ENCODE data around the gene ZNF318. TPM values are rescaled to one million over a fixed set of nuclear protein-coding genes. Genes with fewer than 3 reads are reported as not detected.

Gene ZNF318
- total RNA-seq, 1 experiment from 2014 or later = 8.1 TPM

Other genes starting within 250 kb of the ZNF318 start
- 48.3 and 52.2 TPM in 2 replicates for gene SRF, start 198.4 kb downstream of the ZNF318 start, total RNA-seq (2014; rRNA removed; shearing (Covaris generic))
- 9.4 and 10.9 TPM in 2 replicates for gene CUL9, start 187.5 kb downstream of the ZNF318 start, total RNA-seq (2014; rRNA removed; shearing (Covaris generic))
- 73.6 and 85.3 TPM in 2 replicates for gene DNPH1, start 140.2 kb downstream of the ZNF318 start, total RNA-seq (2014; rRNA removed; shearing (Covaris generic))
- gene TTBK1, start 126.2 kb downstream of the ZNF318 start, total RNA-seq (2014; rRNA removed; shearing (Covaris generic)) = not detected in 2 replicates
- gene SLC22A7, start 71.4 kb downstream of the ZNF318 start, total RNA-seq (2014; rRNA removed; shearing (Covaris generic)) = not detected in 2 replicates
- gene CRIP3, start 60.8 kb downstream of the ZNF318 start, total RNA-seq (2014; rRNA removed; shearing (Covaris generic)) = 20.1 and 28.1 TPM in 2 replicates
- 17.3 and 18.4 TPM in 2 replicates for gene ABCC10, start 57.9 kb upstream of the ZNF318 start, total RNA-seq (2014; rRNA removed; shearing (Covaris generic))
- gene DLK2, start 85.9 kb upstream of the ZNF318 start, total RNA-seq (2014; rRNA removed; shearing (Covaris generic)) = 0.33 and 0.42 TPM in 2 replicates
- 25.3 and 25.5 TPM in 2 replicates for gene TJAP1, start 107.9 kb upstream of the ZNF318 start, total RNA-seq (2014; rRNA removed; shearing (Covaris generic))
- gene LRRC73, start 140.7 kb upstream of the ZNF318 start, total RNA-seq (2014; rRNA removed; shearing (Covaris generic)) = 0.26 TPM in 1 of 2 replicates, not detected in the other
- gene YIPF3, start 147.3 kb upstream of the ZNF318 start, total RNA-seq (2014; rRNA removed; shearing (Covaris generic)) = 92.9 and 102 TPM in 2 replicates
- 40.3 and 40.8 TPM in 2 replicates for gene POLR1C, start 147.4 kb upstream of the ZNF318 start, total RNA-seq (2014; rRNA removed; shearing (Covaris generic))
- gene XPO5, start 206.4 kb upstream of the ZNF318 start, total RNA-seq (2014; rRNA removed; shearing (Covaris generic)) = 70.9 and 78.3 TPM in 2 replicates
- gene POLH, start 206.5 kb upstream of the ZNF318 start, total RNA-seq (2014; rRNA removed; shearing (Covaris generic)) = 4.7 and 5.0 TPM in 2 replicates

Measured in H7 (cell line).